Breast epithelium (tissue), 4 donors: ENCODE measurements around the gene CARS1. TPM values are rescaled to one million over a fixed set of nuclear protein-coding genes. Genes with fewer than 3 reads are reported as not detected.

ENCODE experiments used
- DNase-seq, 2 donors: peaks; one replicate each; pipeline ENCODE4 v3.0.0-alpha.2; 2019; ENCODE audit warnings: low spot score in 2 of 2
- H3K27ac ChIP-seq, 2 donors: fragments of 200-600 bp; sonication (generic) in 1 of 2; one replicate each; pipeline ENCODE4 v1.5.1; 2016 to 2019; ENCODE audit warnings: mild to moderate bottlenecking in 1 of 2
- H3K27me3 ChIP-seq, 2 donors: fragments of 200-600 bp; sonication (generic) in 1 of 2; one replicate each; pipeline versions ENCODE4 v1.5.1 to v1.6.0; 2017 to 2019; ENCODE audit warnings: control low read depth in 1 of 2, mild to moderate bottlenecking in 1 of 2
- H3K36me3 ChIP-seq: fragments of 200-600 bp; one replicate; pipeline ENCODE4 v1.5.1; 2019
- H3K4me1 ChIP-seq, 2 donors: fragments of 200-600 bp; sonication (generic); one replicate each; pipeline ENCODE4 v1.5.1; 2016 to 2019; ENCODE audit warnings: control low read depth in 1 of 2
- H3K4me3 ChIP-seq, 3 donors: fragments of 200-600 bp; sonication (generic); 1 replicate in 2 of 3; 2 replicates in 1 of 3; pipeline ENCODE4 v1.5.1; 2016 to 2019; ENCODE audit warnings: mild to moderate bottlenecking in 3 of 3, moderate library complexity in 2 of 3
- H3K9me3 ChIP-seq, 2 donors: fragments of 200-600 bp; sonication (generic) in 1 of 2; one replicate each; pipeline ENCODE4 v1.5.1; 2016 to 2019; ENCODE audit warnings: control low read depth in 1 of 2
- CTCF ChIP-seq, 3 donors: fragments of 450-650 bp; IDR thresholded peaks; one replicate each; pipeline ENCODE4 v1.5.1; 2016 to 2017; ENCODE audit warnings: antibody characterized with exemption in 3 of 3, mild to moderate bottlenecking in 3 of 3, moderate library complexity in 3 of 3
- POLR2A ChIP-seq: fragments of 450-650 bp; IDR thresholded peaks from one replicate; pipeline ENCODE4 v1.6.1; 2016; ENCODE audit warnings: antibody characterized with exemption, mild to moderate bottlenecking, moderate library complexity
- POLR2AphosphoS5 ChIP-seq, 3 donors: sonication (generic); formaldehyde crosslinking; IDR thresholded peaks; one replicate each; pipeline ENCODE4 v1.6.1; 2017; ENCODE audit warnings: antibody characterized with exemption in 3 of 3
- intact Hi-C: fragments of 100-400 bp; cut with DNase I; formaldehyde crosslinking; loops from one replicate; pipeline ENCODE4 v1.15.1; 2023; ENCODE audit warnings: low total_unique reads
- total RNA-seq, 3 donors: library from RNA; depleted of rRNA; stranded (reverse); fragments of >200 nt; gene quantifications; one replicate each; pipeline ENCODE4 v1.1.0, GENCODE V29; 2016

The CARS1 gene
- total RNA-seq, 3 donors from 2014 or later = 30.1 to 42.6 (median 40.7) TPM

- TF ChIP-seq POLR2A = no peak
- TF ChIP-seq CTCF (IDR thresholded peaks at IDR 0.05) = no peak
- TF ChIP-seq POLR2AphosphoS5 (IDR thresholded peaks at IDR 0.05) = no peak
- Histone ChIP-seq H3K27me3 (no peaks in the 10 kb centered on the region), H3K27ac (no peak overlapping the region), H3K4me1 (peaks cover 0 to 12% of the 10 kb centered on the region in 2 donors), H3K9me3 (no peaks in the 10 kb centered on the region), H3K36me3 (no peaks in the 10 kb centered on the region), H3K4me3 (no peak overlapping the region)
- peak in 1 of 2 donors; percentile 14 for DNase-seq
- intact Hi-C loops = no loop called here
These were observed 61.2 kb downstream of the CARS1 start for GRCh38 chr11:2995893-2996554.

GRCh38 chr11:2995031-2995561, 62.1 kb downstream of the CARS1 start:
- H3K27me3 ChIP-seq = no peaks in the 10 kb centered on the region
- no peak for DNase-seq
- intact Hi-C loops = no loop called here
- TF ChIP-seq POLR2A = no peak
- no peak for TF ChIP-seq CTCF (IDR thresholded peaks at IDR 0.05)
- no peak for TF ChIP-seq POLR2AphosphoS5 (IDR thresholded peaks at IDR 0.05)
- H3K9me3 ChIP-seq = no peaks in the 10 kb centered on the region
- no peak overlapping the region for H3K4me3 ChIP-seq
- H3K36me3 ChIP-seq = no peaks in the 10 kb centered on the region
- no peak overlapping the region for H3K27ac ChIP-seq
- H3K4me1 ChIP-seq = peaks cover 0 to 7% of the 10 kb centered on the region in 2 donors

GRCh38 chr11:2994336-2994730, 62.9 kb downstream of the CARS1 start:
- Histone ChIP-seq H3K27me3 (no peaks in the 10 kb centered on the region), H3K36me3 (no peaks in the 10 kb centered on the region), H3K4me3 (no peak overlapping the region), H3K27ac (no peak overlapping the region), H3K9me3 (no peaks in the 10 kb centered on the region), H3K4me1 (no peaks in the 10 kb centered on the region)
- no peak for TF ChIP-seq POLR2AphosphoS5 (IDR thresholded peaks at IDR 0.05)
- TF ChIP-seq CTCF (IDR thresholded peaks at IDR 0.05) = no peak
- intact Hi-C loops = no loop called here
- no peak for DNase-seq

GRCh38 chr11:2992997-2993325, 64.3 kb downstream of the CARS1 start:
- Histone ChIP-seq H3K27me3 (no peaks in the 10 kb centered on the region), H3K27ac (no peak overlapping the region), H3K36me3 (no peaks in the 10 kb centered on the region), H3K4me3 (peak overlapping the region; percentile 78 to 91 (median 78)), H3K4me1 (peaks cover 0 to 4% of the 10 kb centered on the region in 2 donors), H3K9me3 (no peaks in the 10 kb centered on the region)
- no peak for DNase-seq
- no peak for TF ChIP-seq POLR2A
- no peak for TF ChIP-seq POLR2AphosphoS5 (IDR thresholded peaks at IDR 0.05)
- TF ChIP-seq CTCF (IDR thresholded peaks at IDR 0.05) = no peak
- intact Hi-C loops = no loop called here

GRCh38 chr11:2992234-2992996, 64.8 kb downstream of the CARS1 start, which contains the start of gene NAP1L4:
TSS of gene NAP1L4 (minus strand) at chr11:2992329. CDS start at chr11:2979220, 13,109 bp downstream.
- peak within 1 kb of the TSS; percentile 78 to 91 (median 78) for H3K4me3 ChIP-seq
- peaks cover 0 to 4% of the 10 kb centered on the region in 2 donors for H3K4me1 ChIP-seq
- H3K9me3 ChIP-seq = no peaks in the 10 kb centered on the region
- no peaks in the 10 kb centered on the region for H3K36me3 ChIP-seq
- no peaks in the 10 kb centered on the region for H3K27me3 ChIP-seq
- peak within 1 kb of the TSS; percentile 97 to 98 for H3K27ac ChIP-seq
- intact Hi-C loops = no loop called here
- peak; percentile 96 for DNase-seq
- TF ChIP-seq CTCF (IDR thresholded peaks at IDR 0.05) (no peak), POLR2AphosphoS5 (IDR thresholded peaks at IDR 0.05) (peak; percentile 35 to 91 (median 38)), POLR2A (no peak)
